ENCODE data around the gene OR51S1. TPM values are rescaled to one million over a fixed set of nuclear protein-coding genes. Genes with fewer than 3 reads are reported as not detected.
A peak's percentile ranks its signal among the peaks of the same experiment; 100 is the strongest.

OR51S1 gene
- total and polyA plus RNA-seq, 3 donors from 2014 or later, result 0.31 TPM; not detected in 2

GRCh38 chr11:4851033-4851432 lies 2.0 kb upstream of the OR51S1 start:
- DNase-seq, result no peak
- no peaks in the 10 kb centered on the region for H3K9me3 ChIP-seq
- H3K4me3 ChIP-seq, result no peak overlapping the region
- H3K4me1 ChIP-seq, result no peaks in the 10 kb centered on the region
- H3K36me3 ChIP-seq (ENCODE audit: low read depth, missing control alignments), result no peaks in the 10 kb centered on the region
- intact Hi-C loops (cut with DNase I; ENCODE audit: low total_unique reads), result no loop called here
- WGBS, 2 donors, result 26 to 43% methylated on average over 4 of the region's 4 CpGs
- H3K27me3 ChIP-seq, result no peaks in the 10 kb centered on the region
- TF ChIP-seq CTCF (IDR thresholded peaks at IDR 0.05), result no peak
- no peak for TF ChIP-seq POLR2A (IDR thresholded peaks at IDR 0.05)
- no peak overlapping the region for H3K27ac ChIP-seq

GRCh38 chr11:4839851-4840549 lies 9.0 kb downstream of the OR51S1 start:
- H3K4me3 ChIP-seq, result no peak overlapping the region
- 90 to 95% methylated on average over 2 of the region's 2 CpGs for WGBS, 2 donors
- no peak overlapping the region for H3K27ac ChIP-seq
- TF ChIP-seq CTCF (IDR thresholded peaks at IDR 0.05) (no peak), POLR2A (IDR thresholded peaks at IDR 0.05) (no peak)
- H3K9me3 ChIP-seq, result no peaks in the 10 kb centered on the region
- H3K36me3 ChIP-seq (ENCODE audit: low read depth, missing control alignments), result no peaks in the 10 kb centered on the region
- intact Hi-C loops (cut with DNase I; ENCODE audit: low total_unique reads), result no loop called here
- H3K27me3 ChIP-seq, result no peaks in the 10 kb centered on the region
- no peak for DNase-seq
- no peaks in the 10 kb centered on the region for H3K4me1 ChIP-seq

DNA sequence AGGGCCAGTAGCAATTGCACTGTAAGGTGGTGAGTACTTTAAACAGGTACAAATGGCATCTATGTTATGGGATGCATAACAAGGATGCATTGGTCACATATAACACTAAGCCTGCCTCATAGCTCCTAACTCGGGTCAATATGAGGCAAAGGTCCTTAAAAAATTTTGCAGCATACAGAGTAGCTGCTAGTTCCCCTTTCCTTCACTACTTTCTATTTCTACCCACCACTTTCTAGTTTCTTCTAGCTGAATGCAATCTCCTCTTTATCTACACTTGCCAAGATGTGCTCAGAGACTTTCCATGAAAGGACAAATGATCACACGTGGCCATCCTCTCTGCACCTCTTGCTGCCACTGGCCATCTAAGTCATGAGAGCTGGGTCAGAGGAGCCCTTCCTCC lies 18.1 kb downstream of the OR51S1 start:
- no peak overlapping the region for H3K4me3 ChIP-seq
- H3K27me3 ChIP-seq, result no peaks in the 10 kb centered on the region
- intact Hi-C loops (cut with DNase I; ENCODE audit: low total_unique reads), result no loop called here
- H3K9me3 ChIP-seq, result no peaks in the 10 kb centered on the region
- WGBS, 2 donors, result 60 to 77% methylated on average over 2 of the region's 2 CpGs
- H3K36me3 ChIP-seq (ENCODE audit: low read depth, missing control alignments), result no peaks in the 10 kb centered on the region
- DNase-seq, result no peak
- no peak overlapping the region for H3K27ac ChIP-seq
- no peak for TF ChIP-seq POLR2A (IDR thresholded peaks at IDR 0.05)
- no peaks in the 10 kb centered on the region for H3K4me1 ChIP-seq

DNA sequence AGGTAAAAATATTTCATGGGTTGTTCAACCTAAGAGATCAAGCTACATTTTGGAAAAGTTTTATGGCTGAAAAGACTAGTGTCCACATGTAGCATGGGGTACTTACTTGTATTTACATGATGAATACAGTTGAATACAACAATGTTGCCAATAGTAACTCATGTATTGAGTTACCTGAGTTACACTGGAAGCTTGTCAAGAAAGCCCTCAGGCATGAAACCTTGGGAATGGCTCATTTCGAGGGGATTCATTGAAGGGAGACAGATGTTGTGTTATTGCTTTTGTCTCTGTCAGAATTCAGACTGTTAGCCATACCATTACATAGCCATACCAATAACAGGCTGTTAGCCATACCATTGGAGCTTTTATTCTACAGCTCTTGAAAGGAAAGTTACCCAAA lies 18.7 kb downstream of the OR51S1 start:
- Histone ChIP-seq H3K9me3 (no peaks in the 10 kb centered on the region), H3K36me3 (ENCODE audit: low read depth, missing control alignments) (no peaks in the 10 kb centered on the region), H3K4me3 (no peak overlapping the region), H3K4me1 (no peaks in the 10 kb centered on the region), H3K27me3 (no peaks in the 10 kb centered on the region), H3K27ac (no peak overlapping the region)
- DNase-seq, result no peak
- intact Hi-C loops (cut with DNase I; ENCODE audit: low total_unique reads), result no loop called here
- TF ChIP-seq POLR2A (IDR thresholded peaks at IDR 0.05), result no peak
- TF ChIP-seq CTCF (IDR thresholded peaks at IDR 0.05), result no peak
- 62 to 79% methylated on average over 1 of the region's 1 CpG for WGBS, 2 donors

- H3K36me3 ChIP-seq (ENCODE audit: low read depth, missing control alignments), result no peaks in the 10 kb centered on the region
- no peak overlapping the region for H3K27ac ChIP-seq
- no peak for DNase-seq
- no peak overlapping the region for H3K4me3 ChIP-seq
- H3K27me3 ChIP-seq, result no peaks in the 10 kb centered on the region
- no peak for TF ChIP-seq POLR2A (IDR thresholded peaks at IDR 0.05)
- peak in 1 of 3 experiments; percentile 34 for TF ChIP-seq CTCF (IDR thresholded peaks at IDR 0.05)
- H3K4me1 ChIP-seq, result no peaks in the 10 kb centered on the region
- no peaks in the 10 kb centered on the region for H3K9me3 ChIP-seq
- intact Hi-C loops (cut with DNase I; ENCODE audit: low total_unique reads), result loop anchor here (5.0 kb wide), 1 partner anchor 189 kb away; the partner anchor contains the start of gene OR51D1
Observed at GRCh38 chr11:4826425-4826824, 22.6 kb downstream of the OR51S1 start.

Data from testis (tissue), 3 donors.